ENCODE measurements around the gene FUT7. TPM values are rescaled to one million over a fixed set of nuclear protein-coding genes. Genes with fewer than 3 reads are reported as not detected.

The FUT7 gene
- total and polyA plus RNA-seq, 9 of the 15 experiments (the other 6 are each of a cell fraction or from before 2014, with no cell fraction given), result not detected

DNA sequence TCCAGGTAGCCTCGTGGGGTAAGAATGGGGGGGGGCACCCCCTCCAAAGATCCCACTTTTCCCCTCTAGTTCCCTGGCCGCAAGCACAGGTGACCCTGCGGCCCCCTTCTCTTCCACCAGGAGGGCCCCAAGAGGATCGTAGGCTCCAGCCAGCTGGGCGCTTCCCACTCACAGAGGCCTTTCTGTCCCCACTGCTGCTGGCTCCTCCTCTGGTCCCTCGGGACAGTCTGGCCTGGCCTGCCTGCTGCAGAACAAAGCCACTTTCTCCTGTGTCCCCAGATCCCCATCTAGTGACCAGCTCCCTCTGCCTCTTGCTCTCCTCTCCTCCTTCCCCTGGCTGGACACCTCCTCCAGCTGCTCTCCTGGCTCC is 39.0 kb upstream of the FUT7 start (continued):
- TF ChIP-seq, protein P1, sequence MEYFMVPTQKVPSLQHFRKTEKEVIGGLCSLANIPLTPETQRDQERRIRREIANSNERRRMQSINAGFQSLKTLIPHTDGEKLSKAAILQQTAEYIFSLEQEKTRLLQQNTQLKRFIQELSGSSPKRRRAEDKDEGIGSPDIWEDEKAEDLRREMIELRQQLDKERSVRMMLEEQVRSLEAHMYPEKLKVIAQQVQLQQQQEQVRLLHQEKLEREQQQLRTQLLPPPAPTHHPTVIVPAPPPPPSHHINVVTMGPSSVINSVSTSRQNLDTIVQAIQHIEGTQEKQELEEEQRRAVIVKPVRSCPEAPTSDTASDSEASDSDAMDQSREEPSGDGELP (CRISPR knock-in tag; IDR thresholded peaks at IDR 0.05; ENCODE audit: borderline replicate concordance), result peak; percentile 95
- TF ChIP-seq, protein P2, sequence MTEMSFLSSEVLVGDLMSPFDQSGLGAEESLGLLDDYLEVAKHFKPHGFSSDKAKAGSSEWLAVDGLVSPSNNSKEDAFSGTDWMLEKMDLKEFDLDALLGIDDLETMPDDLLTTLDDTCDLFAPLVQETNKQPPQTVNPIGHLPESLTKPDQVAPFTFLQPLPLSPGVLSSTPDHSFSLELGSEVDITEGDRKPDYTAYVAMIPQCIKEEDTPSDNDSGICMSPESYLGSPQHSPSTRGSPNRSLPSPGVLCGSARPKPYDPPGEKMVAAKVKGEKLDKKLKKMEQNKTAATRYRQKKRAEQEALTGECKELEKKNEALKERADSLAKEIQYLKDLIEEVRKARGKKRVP (CRISPR knock-in tag; IDR thresholded peaks at IDR 0.05), result no peak
- TF ChIP-seq, protein P3, sequence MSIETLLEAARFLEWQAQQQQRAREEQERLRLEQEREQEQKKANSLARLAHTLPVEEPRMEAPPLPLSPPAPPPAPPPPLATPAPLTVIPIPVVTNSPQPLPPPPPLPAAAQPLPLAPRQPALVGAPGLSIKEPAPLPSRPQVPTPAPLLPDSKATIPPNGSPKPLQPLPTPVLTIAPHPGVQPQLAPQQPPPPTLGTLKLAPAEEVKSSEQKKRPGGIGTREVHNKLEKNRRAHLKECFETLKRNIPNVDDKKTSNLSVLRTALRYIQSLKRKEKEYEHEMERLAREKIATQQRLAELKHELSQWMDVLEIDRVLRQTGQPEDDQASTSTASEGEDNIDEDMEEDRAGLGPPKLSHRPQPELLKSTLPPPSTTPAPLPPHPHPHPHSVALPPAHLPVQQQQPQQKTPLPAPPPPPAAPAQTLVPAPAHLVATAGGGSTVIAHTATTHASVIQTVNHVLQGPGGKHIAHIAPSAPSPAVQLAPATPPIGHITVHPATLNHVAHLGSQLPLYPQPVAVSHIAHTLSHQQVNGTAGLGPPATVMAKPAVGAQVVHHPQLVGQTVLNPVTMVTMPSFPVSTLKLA (conservative IDR thresholded peaks at IDR 0.05), result peak in 1 of 2 experiments; percentile 22; a peak in 1 of 4 replicates
- TF ChIP-seq KAT7 (CRISPR knock-in tag; IDR thresholded peaks at IDR 0.05; ENCODE audit: borderline replicate concordance) (peak; percentile 83; the same call in 1 of the 2 replicates), GABPB1 (CRISPR knock-in tag; IDR thresholded peaks at IDR 0.05) (peak; percentile 58; the same call in 1 of the 2 replicates)
- TF ChIP-seq, protein P4, sequence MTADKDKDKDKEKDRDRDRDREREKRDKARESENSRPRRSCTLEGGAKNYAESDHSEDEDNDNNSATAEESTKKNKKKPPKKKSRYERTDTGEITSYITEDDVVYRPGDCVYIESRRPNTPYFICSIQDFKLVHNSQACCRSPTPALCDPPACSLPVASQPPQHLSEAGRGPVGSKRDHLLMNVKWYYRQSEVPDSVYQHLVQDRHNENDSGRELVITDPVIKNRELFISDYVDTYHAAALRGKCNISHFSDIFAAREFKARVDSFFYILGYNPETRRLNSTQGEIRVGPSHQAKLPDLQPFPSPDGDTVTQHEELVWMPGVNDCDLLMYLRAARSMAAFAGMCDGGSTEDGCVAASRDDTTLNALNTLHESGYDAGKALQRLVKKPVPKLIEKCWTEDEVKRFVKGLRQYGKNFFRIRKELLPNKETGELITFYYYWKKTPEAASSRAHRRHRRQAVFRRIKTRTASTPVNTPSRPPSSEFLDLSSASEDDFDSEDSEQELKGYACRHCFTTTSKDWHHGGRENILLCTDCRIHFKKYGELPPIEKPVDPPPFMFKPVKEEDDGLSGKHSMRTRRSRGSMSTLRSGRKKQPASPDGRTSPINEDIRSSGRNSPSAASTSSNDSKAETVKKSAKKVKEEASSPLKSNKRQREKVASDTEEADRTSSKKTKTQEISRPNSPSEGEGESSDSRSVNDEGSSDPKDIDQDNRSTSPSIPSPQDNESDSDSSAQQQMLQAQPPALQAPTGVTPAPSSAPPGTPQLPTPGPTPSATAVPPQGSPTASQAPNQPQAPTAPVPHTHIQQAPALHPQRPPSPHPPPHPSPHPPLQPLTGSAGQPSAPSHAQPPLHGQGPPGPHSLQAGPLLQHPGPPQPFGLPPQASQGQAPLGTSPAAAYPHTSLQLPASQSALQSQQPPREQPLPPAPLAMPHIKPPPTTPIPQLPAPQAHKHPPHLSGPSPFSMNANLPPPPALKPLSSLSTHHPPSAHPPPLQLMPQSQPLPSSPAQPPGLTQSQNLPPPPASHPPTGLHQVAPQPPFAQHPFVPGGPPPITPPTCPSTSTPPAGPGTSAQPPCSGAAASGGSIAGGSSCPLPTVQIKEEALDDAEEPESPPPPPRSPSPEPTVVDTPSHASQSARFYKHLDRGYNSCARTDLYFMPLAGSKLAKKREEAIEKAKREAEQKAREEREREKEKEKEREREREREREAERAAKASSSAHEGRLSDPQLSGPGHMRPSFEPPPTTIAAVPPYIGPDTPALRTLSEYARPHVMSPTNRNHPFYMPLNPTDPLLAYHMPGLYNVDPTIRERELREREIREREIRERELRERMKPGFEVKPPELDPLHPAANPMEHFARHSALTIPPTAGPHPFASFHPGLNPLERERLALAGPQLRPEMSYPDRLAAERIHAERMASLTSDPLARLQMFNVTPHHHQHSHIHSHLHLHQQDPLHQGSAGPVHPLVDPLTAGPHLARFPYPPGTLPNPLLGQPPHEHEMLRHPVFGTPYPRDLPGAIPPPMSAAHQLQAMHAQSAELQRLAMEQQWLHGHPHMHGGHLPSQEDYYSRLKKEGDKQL (CRISPR knock-in tag; IDR thresholded peaks at IDR 0.05; ENCODE audit: borderline replicate concordance), result 0 out of 2 replicates have a peak, but pooled peaks have one; percentile 58
